ENCODE measurements around the gene HELZ2. TPM values are rescaled to one million over a fixed set of nuclear protein-coding genes. Genes with fewer than 3 reads are reported as not detected.
A peak's percentile ranks its signal among the peaks of the same experiment; 100 is the strongest.

Gene HELZ2
- total RNA-seq, 1 donor from 2014 or later = 58.1 TPM

GRCh38 chr20:63568170-63568981 is 5.7 kb downstream of the HELZ2 start:
- H3K27me3 ChIP-seq = no peaks in the 10 kb centered on the region
- TF ChIP-seq CTCF (IDR thresholded peaks at IDR 0.05) = no peak
- H3K4me3 ChIP-seq = no peak overlapping the region
- intact Hi-C loops (cut with DNase I) = no loop called here
- DNase-seq (ENCODE audit: low spot score in 2 of 2) = no peak
- H3K36me3 ChIP-seq = peaks cover 18 to 36% of the 10 kb centered on the region in 2 donors
- peaks cover 2 to 6% of the 10 kb centered on the region in 2 donors for H3K4me1 ChIP-seq
- H3K9me3 ChIP-seq = no peaks in the 10 kb centered on the region
- H3K27ac ChIP-seq = no peak overlapping the region

- H3K27me3 ChIP-seq = no peaks in the 10 kb centered on the region
- H3K36me3 ChIP-seq = peaks cover 26 to 44% of the 10 kb centered on the region in 2 donors
- no peaks in the 10 kb centered on the region for H3K9me3 ChIP-seq
- H3K4me1 ChIP-seq = no peaks in the 10 kb centered on the region
- H3K4me3 ChIP-seq = no peak overlapping the region
- DNase-seq (ENCODE audit: low spot score in 2 of 2) = peak in 1 of 2 donors; percentile 74
- TF ChIP-seq CTCF (IDR thresholded peaks at IDR 0.05) = no peak
- no peak overlapping the region for H3K27ac ChIP-seq
- intact Hi-C loops (cut with DNase I) = no loop called here
Observed at GRCh38 chr20:63567386-63568169, 6.5 kb downstream of the HELZ2 start.

- intact Hi-C loops (cut with DNase I) = no loop called here
- no peak overlapping the region for H3K4me3 ChIP-seq
- H3K9me3 ChIP-seq = no peaks in the 10 kb centered on the region
- no peak for TF ChIP-seq CTCF (IDR thresholded peaks at IDR 0.05)
- DNase-seq (ENCODE audit: low spot score in 2 of 2) = no peak
- H3K27ac ChIP-seq = no peak overlapping the region
- H3K4me1 ChIP-seq = no peaks in the 10 kb centered on the region
- H3K27me3 ChIP-seq = no peaks in the 10 kb centered on the region
- H3K36me3 ChIP-seq = peaks cover 31 to 45% of the 10 kb centered on the region in 2 donors
Observed at GRCh38 chr20:63567136-63567385, 7.0 kb downstream of the HELZ2 start.

GRCh38 chr20:63566395-63567135 is 7.5 kb downstream of the HELZ2 start:
- Histone ChIP-seq H3K4me3 (no peak overlapping the region), H3K9me3 (no peaks in the 10 kb centered on the region), H3K36me3 (peaks cover 36 to 48% of the 10 kb centered on the region in 2 donors), H3K27ac (no peak overlapping the region), H3K4me1 (no peaks in the 10 kb centered on the region), H3K27me3 (no peaks in the 10 kb centered on the region)
- intact Hi-C loops (cut with DNase I) = no loop called here
- TF ChIP-seq CTCF (IDR thresholded peaks at IDR 0.05) = no peak
- no peak for DNase-seq (ENCODE audit: low spot score in 2 of 2)

GRCh38 chr20:63565699-63566335 is 8.2 kb downstream of the HELZ2 start:
- Histone ChIP-seq H3K4me3 (no peak overlapping the region), H3K27ac (no peak overlapping the region), H3K27me3 (no peaks in the 10 kb centered on the region), H3K36me3 (peaks cover 44 to 56% of the 10 kb centered on the region in 2 donors), H3K9me3 (no peaks in the 10 kb centered on the region), H3K4me1 (no peaks in the 10 kb centered on the region)
- no peak for DNase-seq (ENCODE audit: low spot score in 2 of 2)
- intact Hi-C loops (cut with DNase I) = no loop called here
- no peak for TF ChIP-seq CTCF (IDR thresholded peaks at IDR 0.05)

Measured in ascending aorta (tissue), 2 donors.